Ovary (tissue), 9 donors: ENCODE measurements around the gene NR5A2. TPM values are rescaled to one million over a fixed set of nuclear protein-coding genes. Genes with fewer than 3 reads are reported as not detected.

Experiments
- DNase-seq, 5 donors: peaks; one replicate each; pipeline ENCODE4 v3.0.0-alpha.2; 2019 to 2020
- H3K27ac ChIP-seq, 2 donors: fragments of 200-600 bp; one replicate each; pipeline versions ENCODE4 v1.5.1 to v1.8.0; 2019 to 2022
- H3K27me3 ChIP-seq: fragments of 200-600 bp; one replicate; pipeline ENCODE4 v1.8.0; 2022
- H3K36me3 ChIP-seq: fragments of 200-600 bp; sonication (generic); one replicate; pipeline ENCODE4 v1.5.1; 2019
- H3K4me1 ChIP-seq: one replicate; pipeline ENCODE4 v1.8.1; 2013; ENCODE audit warnings: mild to moderate bottlenecking, moderate library complexity; ENCODE audit not compliant: insufficient read depth
- H3K4me3 ChIP-seq: fragments of 200-600 bp; sonication (generic); one replicate; pipeline ENCODE4 v1.5.1; 2017
- H3K9me3 ChIP-seq, 2 donors: fragments of 200-600 bp in 1 of 2; sonication (generic) in 1 of 2; one replicate each; pipeline versions ENCODE4 v1.5.1 to v1.8.1; 2013 to 2019; ENCODE audit warnings: mild to moderate bottlenecking in 1 of 2, moderate library complexity in 1 of 2
- CTCF ChIP-seq, 3 donors: fragments of 450-650 bp in 2 of 3; fragments of 200-600 bp in 1 of 3; IDR thresholded peaks; one replicate each; pipeline versions ENCODE4 v1.5.1 to v1.8.0; 2016 to 2022; ENCODE audit warnings: antibody characterized with exemption in 3 of 3, mild to moderate bottlenecking in 1 of 3
- EP300 ChIP-seq: sonication (generic); formaldehyde crosslinking; IDR thresholded peaks from one replicate; pipeline ENCODE4 v1.6.1; 2017; ENCODE audit warnings: antibody characterized with exemption
- POLR2A ChIP-seq: fragments of 450-650 bp; IDR thresholded peaks from one replicate; pipeline ENCODE4 v1.6.1; 2017; ENCODE audit warnings: antibody characterized with exemption, mild to moderate bottlenecking, moderate library complexity
- WGBS, 3 donors: extraction: QIAGEN DNeasy Blood & Tissue Kit in 1 of 3; methylation state at CpG; one replicate each; pipeline versions ENCODE4 v1.1.5 to v1.1.7; 2013 to 2017; 5-methylcytosine and 5-hydroxymethylcytosine counted together
- intact Hi-C, 4 donors: fragments of 100-400 bp; cut with DNase I; formaldehyde crosslinking; loops; one replicate each; pipeline versions ENCODE4 v1.11.0 to v1.15.1; 2022 to 2023
- polyA plus RNA-seq, 2 donors: library from polyadenylated mRNA; stranded (reverse); fragments of 200-250 nt in 1 of 2; fragments of 350-450 nt in 1 of 2; fragmentation: Illumina TruSeq in 1 of 2; extraction: RNeasy Lipid Tissue Mini Kit (QIAGEN cat#74804) in 1 of 2; gene quantifications; one replicate each; pipeline ENCODE4 v1.2.3, GENCODE V29; 2013 to 2014
- total RNA-seq, 7 donors: library from RNA; depleted of rRNA in 2 of 7; stranded (reverse); fragments of >200 nt in 2 of 7; fragmentation: NEBNext Ultra II Directional in 3 of 7; extraction: Animal tissue kit (Norgen Biotek cat#: 25700) in 3 of 7; gene quantifications; one replicate each; pipeline versions ENCODE4 v1.1.0 to v1.2.4, GENCODE V29; 2016 to 2023
- donor health status: DM: no; HTN: no; CAD: no; lungs with moderate emphysema.
- donor health status: DM: no; HTN: no; CAD: no.
- donor health status: Bipolar disorder and iron deficiency.
- donor health status: DM: yes; HTN: yes; CAD: no.
- donor health status: DM: no; HTN: no; CAD: no.
- donor health status: DM: yes; HTN: yes; CAD: no.

The NR5A2 gene
- total and polyA plus RNA-seq, 9 donors = 1.5 to 45.8 (median 3.0) TPM

- no peak overlapping the region for H3K27ac ChIP-seq
- 22 to 26% (median 25%) methylated on average over 32 of the region's 32 CpGs for WGBS, 3 donors
- TF ChIP-seq POLR2A (no peak), EP300 (no peak), CTCF (IDR thresholded peaks at IDR 0.05) (no peak)
- DNase-seq = no peak
- no peaks in the 10 kb centered on the region for H3K27me3 ChIP-seq
- H3K4me1 ChIP-seq = peaks cover 8% of the 10 kb centered on the region
- no peaks in the 10 kb centered on the region for H3K9me3 ChIP-seq
- H3K36me3 ChIP-seq = no peaks in the 10 kb centered on the region
- H3K4me3 ChIP-seq = peak overlapping the region; percentile 30
- intact Hi-C loops = no loop called here
These were observed 10.9 kb downstream of the NR5A2 start for GRCh38 chr1:200038325-200038980.

GRCh38 chr1:200038981-200039848 lies 11.7 kb downstream of the NR5A2 start:
- intact Hi-C loops = no loop called here
- WGBS, 3 donors = 1% methylated on average over 73 to 79 of the region's 79 CpGs
- Histone ChIP-seq H3K27me3 (no peaks in the 10 kb centered on the region), H3K36me3 (no peaks in the 10 kb centered on the region), H3K4me1 (peaks cover 8% of the 10 kb centered on the region), H3K9me3 (no peaks in the 10 kb centered on the region), H3K4me3 (peak overlapping the region; percentile 30), H3K27ac (no peak overlapping the region)
- no peak for TF ChIP-seq EP300
- no peak for TF ChIP-seq CTCF (IDR thresholded peaks at IDR 0.05)
- DNase-seq = no peak

GRCh38 chr1:200039849-200040474 lies 12.5 kb downstream of the NR5A2 start:
- DNase-seq = no peak
- no peak overlapping the region for H3K27ac ChIP-seq
- H3K27me3 ChIP-seq = no peaks in the 10 kb centered on the region
- intact Hi-C loops = no loop called here
- no peaks in the 10 kb centered on the region for H3K9me3 ChIP-seq
- H3K4me1 ChIP-seq = peaks cover 8% of the 10 kb centered on the region
- 5 to 7% (median 5%) methylated on average over 25 to 26 of the region's 26 CpGs for WGBS, 3 donors
- TF ChIP-seq EP300 (no peak), POLR2A (no peak)
- no peaks in the 10 kb centered on the region for H3K36me3 ChIP-seq
- peak overlapping the region; percentile 30 for H3K4me3 ChIP-seq

GRCh38 chr1:200040481-200041138 lies 13.1 kb downstream of the NR5A2 start:
- no peaks in the 10 kb centered on the region for H3K9me3 ChIP-seq
- 2 to 6% (median 5%) methylated on average over 35 of the region's 35 CpGs for WGBS, 3 donors
- H3K27ac ChIP-seq = no peak overlapping the region
- H3K36me3 ChIP-seq = no peaks in the 10 kb centered on the region
- DNase-seq = no peak
- H3K27me3 ChIP-seq = no peaks in the 10 kb centered on the region
- intact Hi-C loops = no loop called here
- no peak for TF ChIP-seq CTCF (IDR thresholded peaks at IDR 0.05)
- TF ChIP-seq POLR2A = no peak
- TF ChIP-seq EP300 = no peak
- peak overlapping the region; percentile 15 for H3K4me3 ChIP-seq
- peaks cover 5% of the 10 kb centered on the region for H3K4me1 ChIP-seq
